NB4 (cell line): Measurements from ENCODE around the gene GIMAP1.
A peak's percentile ranks its signal among the peaks of the same experiment; 100 is the strongest.

Experiments used
- DNase-seq: peaks from one replicate; pipeline ENCODE4 v3.0.0; 2010; ENCODE audit warnings: low read depth
- H3K4me3 ChIP-seq: one replicate; pipeline ENCODE4 v1.5.1; 2011; ENCODE audit warnings: mild to moderate bottlenecking, low read depth, low read length, moderate library complexity
- CTCF ChIP-seq: IDR thresholded peaks from one replicate; pipeline ENCODE4 v1.5.1; 2012; ENCODE audit warnings: low read depth, low read length
- MYC ChIP-seq: IDR thresholded peaks from 2 replicates; pipeline ENCODE4 v1.6.1; 2011; ENCODE audit warnings: low read depth, low read length
- POLR2A ChIP-seq: IDR thresholded peaks from 2 replicates; pipeline ENCODE4 v1.6.1; 2011; ENCODE audit warnings: mild to moderate bottlenecking; ENCODE audit not compliant: insufficient read length; ENCODE audit errors: extremely low read depth
- TF ChIP-seq, protein P1 (sequence below): IDR thresholded peaks from 2 replicates; pipeline ENCODE4 v1.6.1; 2011; ENCODE audit warnings: low read depth, low read length

GIMAP1 gene

DNA sequence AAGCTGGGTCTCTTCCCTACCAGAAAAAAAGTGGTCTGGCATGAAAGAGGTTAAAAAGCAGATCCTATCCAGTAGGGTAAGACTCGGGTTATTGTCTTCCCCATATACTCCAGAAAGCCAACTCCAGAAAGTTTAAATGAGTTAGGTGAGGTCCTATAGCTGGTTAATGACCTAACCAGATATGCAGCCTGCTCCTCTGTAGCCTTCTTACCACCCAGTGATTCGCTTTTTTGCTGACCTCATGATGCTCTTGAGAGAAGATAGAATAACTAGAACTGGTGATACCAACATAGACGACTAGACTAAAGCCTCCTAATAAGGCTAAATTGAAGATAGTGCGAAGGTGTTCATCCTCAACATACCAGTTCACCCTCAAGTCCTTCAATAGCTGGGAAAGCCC, 675 bp upstream of the GIMAP1 start:
- DNase-seq: no peak
- no peak overlapping the region for H3K4me3 ChIP-seq
- TF ChIP-seq, protein P1, sequence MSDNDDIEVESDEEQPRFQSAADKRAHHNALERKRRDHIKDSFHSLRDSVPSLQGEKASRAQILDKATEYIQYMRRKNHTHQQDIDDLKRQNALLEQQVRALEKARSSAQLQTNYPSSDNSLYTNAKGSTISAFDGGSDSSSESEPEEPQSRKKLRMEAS: no peak
- TF ChIP-seq POLR2A (no peak), CTCF (no peak), MYC (no peak)

DNA sequence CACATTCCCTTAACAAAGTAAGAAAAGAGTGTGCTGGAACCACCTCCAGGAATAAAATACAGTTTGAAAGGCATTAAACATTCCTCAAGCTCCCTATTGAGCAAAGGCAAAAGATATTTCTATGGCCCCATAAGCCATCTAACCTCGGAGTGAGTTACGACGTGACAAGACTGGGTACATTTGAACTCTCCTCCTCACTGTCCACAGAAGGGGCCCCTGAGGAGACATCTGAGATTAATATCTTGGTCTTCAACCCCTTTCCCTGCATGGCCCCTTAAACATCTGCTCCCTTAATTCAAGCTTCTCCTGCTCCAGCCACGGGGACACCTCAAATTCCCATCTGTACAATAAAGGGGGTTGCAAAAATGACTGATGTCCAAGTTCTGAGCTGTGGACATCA, 526 bp downstream of the GIMAP1 start:
- DNase-seq: no peak
- TF ChIP-seq CTCF (no peak), MYC (no peak), POLR2A (no peak)
- TF ChIP-seq, protein P1: no peak
- peak overlapping the region; percentile 29 for H3K4me3 ChIP-seq

DNA sequence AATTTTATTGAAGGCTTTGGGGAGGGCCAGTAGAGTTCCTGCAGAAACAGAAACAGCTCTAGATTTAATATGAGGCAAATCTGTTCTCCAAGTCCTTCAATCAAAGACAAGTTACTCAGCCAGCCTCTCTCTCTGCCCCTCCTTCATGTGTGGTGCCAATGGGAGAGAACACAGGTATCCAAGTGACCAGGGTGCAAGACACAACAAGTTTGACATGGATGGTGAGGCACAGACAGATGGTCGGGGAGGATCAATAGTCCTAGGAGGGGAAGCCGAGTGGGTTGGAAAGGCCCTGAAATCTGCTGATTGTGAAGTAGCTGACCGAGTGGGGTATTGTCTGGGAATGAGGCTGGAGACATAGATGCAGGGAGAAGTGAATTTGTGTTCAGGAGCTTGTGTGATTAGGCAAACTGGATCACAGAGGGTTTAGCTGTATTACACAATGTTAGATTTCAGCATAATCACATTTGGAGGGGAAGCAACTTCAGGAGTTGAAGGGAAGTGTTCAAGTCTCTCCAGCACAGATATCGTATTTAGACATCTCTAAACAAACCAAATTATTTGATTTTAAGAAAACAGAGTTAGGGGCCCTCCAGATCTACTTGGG, 1.5 kb downstream of the GIMAP1 start:
- DNase-seq: peak; percentile 45
- TF ChIP-seq CTCF: no peak
- TF ChIP-seq, protein P1: no peak
- H3K4me3 ChIP-seq: no peak overlapping the region

GRCh38 chr7:150719436-150719835, 3.0 kb downstream of the GIMAP1 start:
- no peak for DNase-seq
- TF ChIP-seq POLR2A (no peak), MYC (no peak)
- H3K4me3 ChIP-seq: no peak overlapping the region

DNA sequence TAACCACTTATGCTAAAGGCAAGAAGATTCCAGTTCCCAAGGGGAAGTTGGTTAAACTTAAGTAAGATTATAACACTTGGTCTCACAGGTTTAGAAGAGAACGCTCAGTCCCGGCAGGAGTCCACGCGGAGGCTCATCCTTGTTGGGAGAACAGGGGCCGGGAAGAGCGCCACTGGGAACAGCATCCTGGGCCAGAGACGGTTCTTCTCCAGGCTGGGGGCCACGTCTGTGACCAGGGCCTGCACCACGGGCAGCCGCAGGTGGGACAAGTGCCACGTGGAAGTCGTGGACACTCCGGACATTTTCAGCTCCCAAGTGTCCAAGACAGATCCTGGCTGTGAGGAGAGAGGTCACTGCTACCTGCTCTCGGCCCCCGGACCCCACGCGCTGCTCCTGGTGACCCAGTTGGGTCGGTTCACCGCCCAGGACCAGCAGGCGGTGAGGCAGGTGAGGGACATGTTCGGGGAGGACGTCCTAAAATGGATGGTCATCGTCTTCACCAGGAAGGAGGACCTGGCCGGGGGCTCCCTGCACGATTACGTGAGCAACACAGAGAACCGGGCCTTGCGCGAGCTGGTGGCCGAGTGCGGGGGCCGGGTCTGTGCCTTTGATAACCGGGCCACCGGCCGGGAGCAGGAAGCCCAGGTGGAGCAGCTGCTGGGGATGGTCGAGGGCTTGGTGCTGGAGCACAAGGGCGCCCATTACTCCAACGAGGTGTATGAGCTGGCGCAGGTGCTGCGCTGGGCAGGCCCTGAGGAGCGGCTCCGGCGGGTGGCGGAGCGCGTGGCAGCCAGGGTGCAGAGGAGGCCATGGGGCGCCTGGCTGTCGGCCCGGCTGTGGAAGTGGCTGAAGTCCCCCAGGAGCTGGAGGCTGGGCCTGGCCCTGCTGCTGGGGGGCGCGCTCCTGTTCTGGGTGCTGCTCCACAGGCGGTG, 3.8 kb downstream of the GIMAP1 start:
- DNase-seq: no peak
- no peak overlapping the region for H3K4me3 ChIP-seq
- TF ChIP-seq CTCF (no peak), POLR2A (no peak)
- TF ChIP-seq, protein P1: no peak

- H3K4me3 ChIP-seq: no peak overlapping the region
- TF ChIP-seq MYC (no peak), CTCF (no peak), POLR2A (no peak)
- TF ChIP-seq, protein P1: no peak
- DNase-seq: no peak
Observed at GRCh38 chr7:150721970-150722373, 5.6 kb downstream of the GIMAP1 start.
